H1 (cell line): ENCODE data around the gene GPRC6A. TPM values are rescaled to one million over a fixed set of nuclear protein-coding genes. Genes with fewer than 3 reads are reported as not detected.

Source experiments
- CTCF ChIA-PET: fragments of 300-600 bp; sonication (Branson Sonifier 250); formaldehyde crosslinking; loops from one replicate; lab custom pipeline; 2021; ENCODE audit not compliant: partially characterized antibody; lab: Charles Lee
- POLR2A ChIA-PET: fragments of 300-600 bp; sonication (Branson Sonifier 250); formaldehyde crosslinking; loops from one replicate; lab custom pipeline; 2021; ENCODE audit warnings: inconsistent platforms; ENCODE audit not compliant: partially characterized antibody; lab: Charles Lee
- DNase-seq, 2 experiments: peaks; one replicate each; pipeline versions ENCODE4 v3.0.0 to v3.0.0-alpha.2; 2010 to 2022; ENCODE audit warnings: low spot score in 2 of 2, low read depth in 1 of 2, mixed read lengths in 1 of 2
- FAIRE-seq: peaks from 2 replicates; lab custom pipeline; 2011; peaks lifted over from hg19 to GRCh38; lab: Jason Lieb, UNC
- H2AFZ ChIP-seq: 2 replicates; pipeline ENCODE4 v1.8.1; 2012; ENCODE audit warnings: low read length, inconsistent platforms
- H2AK5ac ChIP-seq: 2 replicates; pipeline ENCODE4 v1.6.1; 2013; ENCODE audit warnings: low read depth, low read length
- H2BK120ac ChIP-seq: replicated peaks from 2 replicates; pipeline ENCODE3; 2013; ENCODE audit warnings: low read depth, low read length, inconsistent platforms
- H2BK12ac ChIP-seq: 2 replicates; pipeline ENCODE4 v1.6.1; 2013; ENCODE audit warnings: low read depth, low read length
- H2BK15ac ChIP-seq: 2 replicates; pipeline ENCODE4 v1.6.1; 2013; ENCODE audit warnings: low read length
- H2BK20ac ChIP-seq: 2 replicates; pipeline ENCODE4 v1.6.1; 2013; ENCODE audit warnings: low read length
- H2BK5ac ChIP-seq: 2 replicates; pipeline ENCODE4 v1.6.1; 2013; ENCODE audit warnings: low read depth, low read length
- H3K14ac ChIP-seq: 2 replicates; pipeline ENCODE4 v1.6.1; 2013; ENCODE audit warnings: inconsistent platforms; ENCODE audit not compliant: insufficient read length
- H3K18ac ChIP-seq: 2 replicates; pipeline ENCODE4 v1.6.1; 2013; ENCODE audit warnings: low read length; ENCODE audit errors: extremely low read depth
- H3K23ac ChIP-seq: 2 replicates; pipeline ENCODE4 v1.6.1; 2013; ENCODE audit warnings: inconsistent platforms; ENCODE audit not compliant: insufficient read length
- H3K23me2 ChIP-seq: 2 replicates; pipeline ENCODE4 v1.6.1; 2013; ENCODE audit warnings: low read depth, low read length
- H3K27ac ChIP-seq: 2 replicates; pipeline ENCODE4 v1.6.1; 2011; ENCODE audit warnings: low read depth, low read length, inconsistent platforms
- H3K27me3 ChIP-seq, 4 experiments: replicated peaks in 1 of 4; 1 replicate in 1 of 4; 2 replicates in 3 of 4; pipeline versions ENCODE4 v1.6.1 to v1.8.1; 2011 to 2013; ENCODE audit warnings: low read length in 3 of 4, mild to moderate bottlenecking in 3 of 4, inconsistent platforms in 2 of 4, mixed read lengths in 2 of 4, moderate library complexity in 1 of 4; ENCODE audit not compliant: control insufficient read depth in 3 of 4, insufficient read depth in 3 of 4; ENCODE audit errors: extremely low read depth in 1 of 4
- H3K36me3 ChIP-seq, 4 experiments: 2 replicates each; pipeline versions ENCODE4 v1.6.1 to v1.8.1; 2011 to 2013; ENCODE audit warnings: mild to moderate bottlenecking in 4 of 4, low read length in 3 of 4, moderate library complexity in 2 of 4, control low read depth in 1 of 4, inconsistent platforms in 1 of 4; ENCODE audit not compliant: insufficient read depth in 4 of 4, control insufficient read depth in 2 of 4
- H3K4ac ChIP-seq: replicated peaks from 2 replicates; pipeline ENCODE3; 2013; ENCODE audit warnings: low read length, low read depth, mixed read lengths, inconsistent platforms; ENCODE audit not compliant: insufficient read length
- H3K4me1 ChIP-seq, 4 experiments: replicated peaks in 1 of 4; 1 replicate in 1 of 4; 2 replicates in 3 of 4; pipeline versions ENCODE4 v1.6.1 to v1.8.1; 2011 to 2013; ENCODE audit warnings: low read length in 3 of 4, inconsistent platforms in 2 of 4, mixed read lengths in 1 of 4; ENCODE audit not compliant: insufficient read depth in 4 of 4, control insufficient read depth in 3 of 4
- H3K4me2 ChIP-seq, 2 experiments: 2 replicates each; pipeline versions ENCODE4 v1.6.1 to v1.8.1; 2011 to 2013; ENCODE audit warnings: low read depth in 2 of 2, low read length in 2 of 2, control low read depth in 1 of 2, inconsistent platforms in 1 of 2, mild to moderate bottlenecking in 1 of 2; ENCODE audit not compliant: insufficient read depth in 1 of 2
- H3K4me3 ChIP-seq, 4 experiments: fragments of 200-600, 300-600 bp in 1 of 4; sonication (generic), shearing (Covaris generic), sonication (Bioruptor Twin) in 1 of 4; 2 replicates each; pipeline versions ENCODE4 v1.5.1 to v1.8.1; 2011 to 2016; ENCODE audit warnings: low read length in 4 of 4, low read depth in 3 of 4, control low read depth in 2 of 4, inconsistent platforms in 2 of 4, mild to moderate bottlenecking in 2 of 4, mixed read lengths in 1 of 4, moderate library complexity in 1 of 4; ENCODE audit not compliant: insufficient read depth in 2 of 4; ENCODE audit errors: extremely low read depth in 1 of 4
- H3K56ac ChIP-seq: replicated peaks from 2 replicates; pipeline ENCODE3; 2013; ENCODE audit warnings: low read depth, mild to moderate bottlenecking, mixed read lengths, low read length, inconsistent platforms; ENCODE audit not compliant: insufficient read length
- H3K79me1 ChIP-seq: 2 replicates; pipeline ENCODE4 v1.6.1; 2013; ENCODE audit warnings: low read depth, low read length, control low read depth
- H3K79me2 ChIP-seq, 2 experiments: 2 replicates each; pipeline versions ENCODE4 v1.6.1 to v1.8.1; 2012 to 2013; ENCODE audit warnings: low read length in 2 of 2, mild to moderate bottlenecking in 2 of 2, inconsistent platforms in 1 of 2; ENCODE audit not compliant: insufficient read depth in 2 of 2, control insufficient read depth in 1 of 2
- H3K9ac ChIP-seq, 4 experiments: replicated peaks in 1 of 4; 1 replicate in 1 of 4; 2 replicates in 3 of 4; pipeline versions ENCODE4 v1.6.1 to v1.8.1; 2011 to 2013; ENCODE audit warnings: low read depth in 3 of 4, low read length in 3 of 4, control low read depth in 2 of 4, mild to moderate bottlenecking in 2 of 4, moderate library complexity in 2 of 4, inconsistent platforms in 1 of 4; ENCODE audit errors: extremely low read depth in 1 of 4
- H3K9me3 ChIP-seq, 2 experiments: 2 replicates each; pipeline versions ENCODE4 v1.6.1 to v1.8.1; 2012 to 2013; ENCODE audit warnings: mild to moderate bottlenecking in 2 of 2, moderate library complexity in 2 of 2, control low read depth in 1 of 2, inconsistent platforms in 1 of 2, low read depth in 1 of 2, low read length in 1 of 2, mixed read lengths in 1 of 2; ENCODE audit not compliant: insufficient read depth in 2 of 2
- H4K20me1 ChIP-seq, 2 experiments: replicated peaks in 1 of 2; 2 replicates each; pipeline versions ENCODE3 to v1.8.1; 2011 to 2013; ENCODE audit warnings: inconsistent platforms in 2 of 2, low read length in 2 of 2, mild to moderate bottlenecking in 1 of 2; ENCODE audit not compliant: insufficient read depth in 2 of 2, control insufficient read depth in 1 of 2
- H4K5ac ChIP-seq: 2 replicates; pipeline ENCODE4 v1.6.1; 2013; ENCODE audit warnings: low read length, low read depth, mixed read lengths, inconsistent platforms; ENCODE audit not compliant: insufficient read length
- H4K8ac ChIP-seq: 2 replicates; pipeline ENCODE4 v1.8.0; 2013; ENCODE audit warnings: mild to moderate bottlenecking, moderate library complexity, low read length, inconsistent platforms; ENCODE audit not compliant: insufficient read depth; ENCODE audit errors: extremely low read depth
- H4K91ac ChIP-seq: replicated peaks from 2 replicates; pipeline ENCODE3; 2013; ENCODE audit warnings: low read length, mixed read lengths, inconsistent platforms; ENCODE audit not compliant: insufficient read length
- BRCA1 ChIP-seq: IDR thresholded peaks from 2 replicates; pipeline ENCODE4 v1.6.1; 2012; ENCODE audit warnings: low read depth, low read length, improper control_type of control experiment
- POU5F1 ChIP-seq: IDR thresholded peaks from 2 replicates; pipeline ENCODE4 v1.6.1; 2011; ENCODE audit warnings: low read depth, mild to moderate bottlenecking, low read length, moderate library complexity
- RBBP5 ChIP-seq: IDR thresholded peaks from 2 replicates; pipeline ENCODE4 v1.7.1; 2012; ENCODE audit warnings: low read depth, mild to moderate bottlenecking, inconsistent platforms, low read length, moderate library complexity, borderline replicate concordance
- polyA plus RNA-seq, 7 experiments: library from polyadenylated mRNA; depleted of rRNA in 3 of 7; stranded (reverse) in 5 of 7; unstranded in 2 of 7; fragments of >200 nt in 5 of 7; fragments of 200-250 nt in 2 of 7; gene quantifications; 1 replicate in 5 of 7; 2 replicates in 1 of 7; 4 replicates in 1 of 7; pipeline versions ENCODE4 v1.2.1 to v1.2.3, GENCODE V29; 2011 to 2013; ENCODE audit warnings: missing spikeins in 2 of 7, mixed read lengths in 2 of 7
- total RNA-seq: library from RNA; stranded (reverse); fragmentation: NEBNext Ultra II Directional; extraction: Animal tissue kit (Norgen Biotek cat#: 25700); gene quantifications from 2 replicates; pipeline ENCODE4 v1.2.1, GENCODE V29; 2021

GPRC6A gene
- total and polyA plus RNA-seq, 2 of the 8 experiments (the other 6 are each of a cell fraction or from before 2014, with no cell fraction given), result 0.09 to 0.22 TPM

DNA sequence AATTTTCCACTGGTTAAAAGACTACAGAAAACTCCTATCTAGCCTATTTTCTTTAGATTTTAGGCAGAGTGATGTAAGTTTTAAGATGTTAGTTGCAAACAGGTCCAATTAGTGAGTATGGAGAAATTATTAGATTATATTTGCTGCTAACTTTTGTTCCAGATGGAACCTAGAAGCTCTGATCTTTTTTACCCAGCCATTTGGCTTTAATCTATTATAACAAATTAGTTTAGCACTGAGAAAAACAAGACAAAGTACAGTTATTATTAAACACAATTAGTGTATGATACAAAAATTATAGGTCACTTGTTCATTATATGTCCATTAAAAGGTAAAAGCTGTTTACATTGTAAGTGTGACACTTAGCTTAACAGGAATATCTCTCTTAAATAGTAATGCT lies 65.8 kb downstream of the GPRC6A start:
- FAIRE-seq, result no peak
- TF ChIP-seq RBBP5 (no peak), POU5F1 (no peak), BRCA1 (no peak)

More for the DNA sequence above, 65.8 kb downstream of the GPRC6A start:
- H3K4ac ChIP-seq, result no peak overlapping the region
- ChIA-PET POLR2A (interaction anchor here (1.0 kb wide), 1 partner anchor 506 kb away, joined by 3 read pairs; no protein-coding TSS in a partner anchor), CTCF (no interaction called here)
- peaks cover 12% of the 10 kb centered on the region; the same call in 1 of the 2 replicates for H3K23me2 ChIP-seq
- H2BK20ac ChIP-seq, result no peak overlapping the region
- no peaks in the 10 kb centered on the region for H4K20me1 ChIP-seq
- no peak for DNase-seq
- H2BK12ac ChIP-seq, result no peak overlapping the region
- no peaks in the 10 kb centered on the region for H3K9me3 ChIP-seq
- no peak overlapping the region for H3K14ac ChIP-seq
- H3K27me3 ChIP-seq, result peaks cover 8 to 31% (median 24%) of the 10 kb centered on the region in 4 experiments
- no peak overlapping the region for H2BK15ac ChIP-seq
- no peak overlapping the region for H4K8ac ChIP-seq
- no peaks in the 10 kb centered on the region for H3K36me3 ChIP-seq
- H2AFZ ChIP-seq, result no peak overlapping the region
- no peak overlapping the region for H2BK120ac ChIP-seq
- no peak overlapping the region for H3K4me3 ChIP-seq
- no peak overlapping the region for H3K56ac ChIP-seq
- H3K18ac ChIP-seq, result no peak overlapping the region
- H3K27ac ChIP-seq, result no peak overlapping the region
- peaks cover 0 to 2% (median 0%) of the 10 kb centered on the region in 4 experiments; a peak in 3 of 7 replicates for H3K4me1 ChIP-seq
- no peak overlapping the region for H4K91ac ChIP-seq
- H3K4me2 ChIP-seq, result no peak overlapping the region
- H3K79me2 ChIP-seq, result no peaks in the 10 kb centered on the region
- H3K23ac ChIP-seq, result no peak overlapping the region
- no peak overlapping the region for H3K9ac ChIP-seq
- no peak overlapping the region for H2AK5ac ChIP-seq
- no peak overlapping the region for H2BK5ac ChIP-seq
- H3K79me1 ChIP-seq, result no peaks in the 10 kb centered on the region
- no peak overlapping the region for H4K5ac ChIP-seq
